Daoy (cell line): ENCODE results near the gene AMHR2. TPM values are rescaled to one million over a fixed set of nuclear protein-coding genes. Genes with fewer than 3 reads are reported as not detected.

ENCODE experiments used
- DNase-seq: peaks from one replicate; pipeline ENCODE4 v3.0.0-alpha.2; 2015; ENCODE audit warnings: low read depth
- total RNA-seq: library from RNA; depleted of rRNA; stranded (reverse); fragments of >200 nt; shearing (Covaris generic); gene quantifications from 2 replicates; pipeline ENCODE4 v1.2.3, GENCODE V29; 2014

The AMHR2 gene
- total RNA-seq, 1 experiment from 2014 or later = not detected

GRCh38 chr12:53452159-53453077 lies 28.8 kb downstream of the AMHR2 start:
- DNase-seq = peak; percentile 87

- no peak for DNase-seq
Measured at GRCh38 chr12:53453953-53454640, 30.4 kb downstream of the AMHR2 start.

DNA sequence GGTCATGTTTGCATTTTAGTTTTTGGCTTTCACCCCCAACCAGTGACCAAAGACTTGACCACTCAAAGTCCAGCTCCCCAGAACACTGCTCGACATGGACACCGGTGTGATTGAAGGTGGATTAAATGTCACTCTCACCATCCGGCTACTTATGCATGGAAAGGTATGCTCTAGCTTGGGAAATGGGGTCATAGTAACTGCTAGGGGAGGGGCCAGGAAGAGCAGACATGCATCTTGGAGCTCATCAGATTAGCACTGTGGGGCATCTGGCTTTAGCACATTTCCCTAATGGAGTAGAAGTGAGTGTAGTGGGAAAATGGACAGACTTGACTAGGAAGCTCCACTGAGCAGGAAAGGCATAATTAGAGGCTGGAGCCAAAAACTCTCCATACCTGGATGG lies 31.1 kb downstream of the AMHR2 start:
- no peak for DNase-seq

DNA sequence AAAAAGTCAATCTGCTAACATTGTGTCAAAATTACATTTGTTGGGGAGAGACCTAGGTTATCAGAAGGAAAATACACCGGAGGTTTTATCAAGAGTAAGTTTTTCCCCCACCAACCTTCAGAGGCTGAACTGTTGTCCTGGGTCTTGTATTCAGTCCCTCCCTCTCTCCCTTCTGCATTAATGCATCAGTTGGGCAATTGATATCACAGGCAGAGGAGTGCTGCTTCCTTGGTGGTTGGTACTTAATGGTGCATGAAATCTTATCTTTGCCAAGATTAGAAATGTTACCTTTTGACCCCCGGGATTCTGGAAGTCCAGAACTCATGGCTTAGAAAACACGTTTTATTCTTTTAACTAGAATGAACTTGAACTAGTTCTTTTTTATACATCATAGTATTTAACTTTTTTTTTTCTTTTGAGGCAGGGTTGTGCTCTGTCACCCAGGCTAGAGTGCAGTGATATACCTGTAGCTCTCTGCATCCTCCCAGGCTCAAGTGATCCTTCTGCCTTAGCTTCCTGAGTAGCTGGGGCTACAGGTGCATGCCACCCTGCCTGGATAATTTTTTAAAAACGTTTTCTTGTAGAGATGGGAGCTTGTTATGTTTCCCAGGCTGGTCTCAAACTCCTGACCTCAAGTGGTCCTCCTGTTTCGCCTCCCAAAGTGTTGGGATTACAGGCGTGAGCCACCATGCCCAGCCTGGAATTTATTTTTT lies 33.2 kb downstream of the AMHR2 start:
- no peak for DNase-seq

GRCh38 chr12:53459097-53459496 lies 35.4 kb downstream of the AMHR2 start:
- no peak for DNase-seq

- DNase-seq = no peak
Measured at GRCh38 chr12:53461059-53461458, 37.4 kb downstream of the AMHR2 start.

DNA sequence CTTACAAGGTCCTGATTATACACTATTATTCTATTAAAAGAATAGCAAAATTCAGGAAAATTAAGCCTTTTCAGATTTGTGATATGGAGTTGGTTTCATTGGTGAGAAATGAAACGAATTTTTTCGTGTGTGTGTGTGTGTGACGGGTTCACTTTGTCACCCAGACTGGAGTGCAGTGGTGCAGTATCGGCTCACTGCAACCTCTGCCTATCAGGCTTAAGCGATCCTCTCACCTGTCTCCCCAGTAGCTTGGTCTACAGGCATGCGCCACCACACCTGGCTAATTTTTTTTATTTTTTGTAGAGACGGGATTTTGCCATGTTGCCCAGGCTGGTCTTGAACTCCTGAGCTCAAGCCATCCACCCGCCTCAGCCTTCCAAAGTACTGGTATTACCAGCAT lies 37.9 kb downstream of the AMHR2 start:
- DNase-seq = no peak

GRCh38 chr12:53462935-53463334 lies 39.3 kb downstream of the AMHR2 start:
- no peak for DNase-seq

GRCh38 chr12:53463802-53464560 lies 40.3 kb downstream of the AMHR2 start:
- no peak for DNase-seq

- DNase-seq = no peak
Measured at GRCh38 chr12:53464685-53465418, 41.2 kb downstream of the AMHR2 start.

DNA sequence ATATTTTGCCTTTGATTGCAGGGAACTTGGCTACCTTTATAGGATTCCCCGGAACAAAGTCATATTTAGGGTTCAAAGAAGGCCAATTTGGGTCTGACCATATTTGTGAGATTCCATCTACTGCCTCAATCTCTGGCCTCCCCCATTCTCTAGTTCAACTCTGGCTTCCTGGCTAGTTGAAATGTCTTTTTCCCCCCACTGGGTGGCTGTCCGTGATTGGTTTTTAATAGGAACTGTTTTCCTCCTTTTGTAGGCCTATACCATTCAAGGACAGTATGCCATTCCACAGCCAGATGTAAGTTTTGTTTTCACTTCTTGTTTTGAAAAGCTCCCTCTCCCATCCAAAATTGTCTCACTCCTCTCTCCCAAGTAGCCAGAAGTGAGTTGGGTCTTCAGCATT lies 42.0 kb downstream of the AMHR2 start:
- no peak for DNase-seq

DNA sequence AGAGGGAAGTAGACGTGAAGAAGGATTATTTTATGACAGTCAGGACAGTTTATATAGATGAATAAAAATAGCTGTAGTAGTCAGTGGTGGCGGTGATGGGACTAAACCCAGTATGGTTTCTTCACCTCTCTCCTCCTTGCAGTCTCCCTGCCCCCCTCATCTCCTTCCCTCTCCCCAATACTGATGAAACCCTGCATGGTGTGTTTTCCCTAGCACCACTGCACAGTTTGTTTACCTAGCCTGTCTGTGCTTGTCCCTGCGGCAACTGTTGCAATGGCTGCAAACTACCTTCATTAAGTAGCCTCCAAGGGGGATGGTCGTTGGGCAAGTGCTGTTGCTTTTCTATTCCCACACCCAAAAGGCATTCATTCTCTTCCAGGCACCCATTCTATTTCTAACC lies 43.0 kb downstream of the AMHR2 start:
- no peak for DNase-seq

GRCh38 chr12:53467082-53467481 lies 43.4 kb downstream of the AMHR2 start:
- no peak for DNase-seq

DNA sequence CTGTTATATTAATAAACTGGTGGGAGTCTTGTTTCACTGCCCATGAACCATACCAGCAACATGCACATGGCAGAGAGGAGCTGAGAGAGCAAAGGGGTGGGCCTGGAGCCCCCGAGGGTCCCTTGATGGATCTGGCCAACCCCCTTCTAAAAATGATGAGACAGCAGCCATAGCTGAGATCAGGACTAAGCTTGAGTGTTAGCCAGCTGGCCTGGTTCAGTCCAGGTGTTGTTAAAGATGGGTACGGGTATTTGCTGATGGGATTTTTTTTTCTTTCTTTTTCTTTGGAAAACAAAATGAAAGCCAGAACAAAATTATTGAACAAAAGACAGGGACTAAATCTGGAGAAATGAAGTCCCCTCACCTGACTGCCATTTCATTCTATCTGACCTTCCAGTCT lies 44.2 kb downstream of the AMHR2 start:
- no peak for DNase-seq

GRCh38 chr12:53468282-53468681 lies 44.6 kb downstream of the AMHR2 start:
- no peak for DNase-seq

- DNase-seq = no peak
Measured at GRCh38 chr12:53472056-53472582, 48.5 kb downstream of the AMHR2 start.

DNA sequence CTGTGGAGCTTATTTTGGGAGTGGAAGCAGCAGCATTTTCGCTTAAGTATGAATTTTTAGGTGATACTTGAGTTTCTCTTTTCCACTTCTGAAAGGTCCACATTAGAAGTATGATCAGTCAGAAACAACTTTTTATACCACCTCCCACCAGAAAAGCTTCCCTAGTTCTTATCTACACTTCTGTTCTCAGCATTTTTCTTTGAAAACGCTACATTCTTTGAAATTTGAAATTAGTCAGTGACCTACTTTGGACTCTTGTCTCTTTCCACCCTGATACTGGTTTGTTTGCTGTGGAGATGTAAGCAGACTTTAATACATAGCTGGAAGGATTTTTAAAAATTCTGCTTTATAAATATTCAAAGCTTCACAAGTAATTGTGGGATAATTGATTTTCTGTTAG lies 50.4 kb downstream of the AMHR2 start:
- DNase-seq = no peak

DNA sequence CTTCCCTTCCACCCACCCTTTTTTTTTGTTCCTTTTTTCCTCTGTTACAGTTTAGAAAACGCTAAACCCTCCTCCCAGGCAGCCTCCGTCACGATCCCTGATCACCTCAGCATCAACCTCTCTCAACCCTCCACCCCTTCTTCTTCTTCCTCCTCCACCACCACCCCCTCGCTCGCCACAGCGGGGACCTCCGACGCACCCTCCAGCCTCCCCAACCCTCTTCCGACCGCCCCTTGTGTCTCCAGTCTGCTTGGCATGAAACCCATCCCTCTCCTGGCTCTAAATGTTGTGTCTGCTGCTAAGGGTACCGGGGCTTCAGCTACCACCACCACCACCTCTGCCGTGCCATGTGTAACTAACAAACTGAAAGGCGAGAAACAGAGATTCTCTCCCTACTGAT lies 51.2 kb downstream of the AMHR2 start:
- DNase-seq = no peak

GRCh38 chr12:53476769-53477209 lies 53.1 kb downstream of the AMHR2 start:
- DNase-seq = no peak

GRCh38 chr12:53478865-53479264 lies 55.2 kb downstream of the AMHR2 start:
- DNase-seq = no peak

DNA sequence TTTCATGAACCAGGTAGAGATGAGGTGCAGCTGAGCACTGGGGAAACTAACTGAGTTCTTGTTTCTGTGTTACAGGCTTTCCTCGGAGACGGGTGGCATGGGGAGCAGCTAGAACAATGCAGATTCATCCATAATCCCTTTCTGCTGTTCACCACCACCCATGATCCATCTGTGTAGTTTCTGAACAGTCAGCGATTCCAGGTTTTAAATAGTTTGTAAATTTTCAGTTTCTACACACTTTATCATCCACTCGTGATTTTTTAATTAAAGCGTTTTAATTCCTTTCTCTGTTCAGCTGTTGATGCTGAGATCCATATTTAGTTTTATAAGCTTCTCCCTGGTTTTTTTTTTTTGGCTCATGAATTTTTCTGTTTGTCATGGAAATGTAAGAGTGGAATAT lies 55.7 kb downstream of the AMHR2 start:
- no peak for DNase-seq
